Right lung (tissue), 5 donors: ENCODE results near the gene BMERB1. TPM values are rescaled to one million over a fixed set of nuclear protein-coding genes. Genes with fewer than 3 reads are reported as not detected.
"Not testable (repeated sequence)": the region's sequence is repeated elsewhere in the genome, so short reads cannot be mapped to it uniquely, and the experiment has no call there.

Experiments
- DNase-seq, 2 donors: peaks; one replicate each; pipeline ENCODE4 v3.0.0-alpha.2; 2013
- polyA plus RNA-seq, 5 donors: library from polyadenylated mRNA; unstranded; fragments of 120-200 nt; gene quantifications; one replicate each; pipeline versions ENCODE4 v1.2.1 to v1.2.3, GENCODE V29; 2013; ENCODE audit warnings: inconsistent platforms in 1 of 5, low replicate concordance in 1 of 5; ENCODE audit not compliant: insufficient read length in 5 of 5, insufficient read depth in 1 of 5

Gene BMERB1
- polyA plus RNA-seq, 5 donors = 35.0 to 42.2 (median 40.0) TPM

DNA sequence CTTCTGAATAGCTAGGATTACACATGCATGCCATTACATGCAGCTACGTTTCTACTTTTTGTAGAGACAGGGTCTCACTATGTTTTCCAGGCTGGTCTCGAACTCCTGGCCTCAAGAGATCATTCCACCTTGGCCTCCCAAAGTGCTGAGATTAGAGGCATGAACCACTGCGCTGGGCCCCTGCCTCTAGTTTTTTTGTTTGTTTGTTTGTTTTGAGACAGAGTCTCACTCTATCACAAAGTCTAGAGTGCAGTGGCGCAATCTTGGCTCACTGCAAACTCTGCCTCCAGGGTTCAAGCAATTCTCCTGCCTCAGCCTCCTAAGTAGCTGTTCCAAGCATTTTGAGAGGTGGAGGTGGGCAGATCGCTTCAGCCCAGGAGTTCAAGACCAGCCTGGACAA, 12.7 kb upstream of the BMERB1 start:
- DNase-seq = not testable (repeated sequence)

DNA sequence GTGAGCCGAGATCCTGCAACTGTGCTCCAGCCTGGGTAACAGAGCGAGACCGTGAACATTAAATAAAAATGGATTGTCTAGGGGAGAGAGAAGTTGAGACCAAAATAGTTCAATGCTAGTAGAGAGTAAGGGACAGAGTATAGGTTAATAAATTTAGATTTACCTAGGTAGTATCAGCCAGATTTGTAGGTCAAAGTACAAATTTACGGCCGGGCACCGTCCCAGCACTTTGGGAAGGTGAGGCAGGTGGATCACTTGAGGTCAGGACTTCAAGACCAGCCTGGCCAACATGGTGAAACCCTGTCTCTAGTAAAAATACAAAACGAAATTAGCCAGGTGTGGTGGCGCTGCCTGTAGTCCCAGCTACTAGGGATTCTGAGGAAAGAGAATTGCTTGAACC, 12.2 kb upstream of the BMERB1 start:
- no peak for DNase-seq

- DNase-seq = no peak
Observed at GRCh38 chr16:15425861-15426260, 8.5 kb upstream of the BMERB1 start.

DNA sequence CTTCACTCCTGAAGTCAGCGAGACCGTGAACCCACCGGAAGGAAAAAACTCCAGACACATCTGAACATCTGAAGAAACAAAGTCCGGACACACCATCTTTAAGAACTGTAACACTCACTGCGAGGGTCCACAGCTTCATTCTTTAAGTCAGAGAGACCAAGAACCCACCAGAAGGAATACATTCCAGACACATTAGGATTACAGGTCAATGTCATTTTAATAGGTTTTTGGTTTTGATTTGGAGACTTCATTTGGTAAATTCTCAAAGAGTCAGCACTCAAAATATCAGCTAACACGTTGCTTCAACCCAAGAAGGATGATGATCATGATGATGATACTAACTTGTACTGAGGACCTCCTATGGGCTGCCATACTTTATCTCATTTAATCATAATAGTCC, 7.6 kb upstream of the BMERB1 start:
- DNase-seq = peak in 1 of 2 donors; percentile 25

- DNase-seq = peak; percentile 72
Observed at GRCh38 chr16:15427648-15428239, 6.6 kb upstream of the BMERB1 start.

DNA sequence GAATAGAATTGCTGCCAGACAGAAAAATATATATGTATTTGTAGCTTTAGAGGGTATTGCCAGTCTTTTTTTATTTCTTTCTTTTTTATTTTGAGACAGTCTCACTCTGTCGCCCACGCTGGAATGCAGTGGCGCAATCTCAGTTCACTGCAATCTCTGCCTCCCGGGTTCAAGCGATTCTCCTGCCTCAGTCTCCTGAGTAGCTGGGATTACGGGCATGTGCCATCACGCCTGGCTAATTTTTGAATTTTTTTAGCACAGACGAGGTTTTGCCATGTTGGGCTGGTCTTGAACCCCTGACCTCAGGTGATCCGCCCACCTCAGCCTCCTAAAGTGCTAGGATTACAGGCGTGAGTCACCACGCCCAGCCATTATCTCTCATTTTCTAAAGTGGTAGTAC, 3.5 kb upstream of the BMERB1 start:
- DNase-seq = not testable (repeated sequence)

DNA sequence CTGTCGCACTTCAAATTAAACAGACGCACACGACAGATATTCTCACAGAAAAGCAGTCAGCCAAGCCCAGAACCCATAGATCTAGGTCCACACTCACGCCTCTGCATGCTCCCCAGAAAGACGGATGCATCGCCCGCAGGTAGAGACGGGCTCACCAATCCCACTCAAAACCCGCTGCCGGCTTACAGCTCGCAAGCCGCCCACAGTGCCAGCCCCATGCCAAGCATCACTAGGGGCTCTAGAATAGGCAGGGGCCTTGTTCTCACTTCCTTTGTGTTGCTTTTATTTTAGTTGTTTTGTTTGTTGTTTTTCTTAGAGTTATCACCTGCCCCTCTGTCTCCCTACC, 336 bp upstream of the BMERB1 start:
- DNase-seq = no peak

DNA sequence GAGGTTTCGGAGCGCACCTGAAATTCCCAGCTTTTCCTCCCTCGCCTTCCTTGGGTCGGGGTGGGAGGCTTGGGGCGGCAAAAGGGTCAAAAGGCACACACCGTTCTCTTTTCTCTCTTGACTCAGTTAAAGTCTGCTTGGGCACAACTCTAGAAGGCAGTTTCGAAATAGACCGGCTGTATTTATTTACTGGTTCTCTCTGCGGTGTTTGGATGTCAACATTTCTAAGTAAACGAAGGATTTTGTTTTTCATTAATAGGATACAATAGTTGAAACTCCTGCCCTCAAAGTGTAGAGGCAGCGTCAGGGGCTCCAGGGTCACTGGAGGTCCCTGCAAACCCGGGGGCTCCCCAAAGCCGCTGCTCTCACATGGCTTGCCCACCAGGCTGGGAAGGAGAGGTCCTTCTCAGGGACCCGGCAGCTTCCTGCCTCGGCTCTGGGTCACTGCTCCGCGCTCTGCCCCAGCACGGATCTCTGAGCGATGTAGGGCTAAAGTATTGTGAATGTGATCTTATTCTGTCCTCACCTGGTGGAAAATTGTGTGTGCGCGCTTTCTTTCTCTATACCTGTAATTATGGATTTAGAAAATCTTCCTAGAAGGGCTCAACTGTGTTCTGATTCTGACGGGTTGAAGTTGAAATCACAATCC, 952 bp downstream of the BMERB1 start:
- DNase-seq = no peak

GRCh38 chr16:15439102-15439501, 4.7 kb downstream of the BMERB1 start:
- DNase-seq = no peak

- DNase-seq = no peak
Observed at GRCh38 chr16:15439521-15439920, 5.1 kb downstream of the BMERB1 start.

GRCh38 chr16:15440852-15441251, 6.5 kb downstream of the BMERB1 start:
- DNase-seq = no peak

- not testable (repeated sequence) for DNase-seq
Observed at GRCh38 chr16:15442140-15442539, 7.8 kb downstream of the BMERB1 start.

DNA sequence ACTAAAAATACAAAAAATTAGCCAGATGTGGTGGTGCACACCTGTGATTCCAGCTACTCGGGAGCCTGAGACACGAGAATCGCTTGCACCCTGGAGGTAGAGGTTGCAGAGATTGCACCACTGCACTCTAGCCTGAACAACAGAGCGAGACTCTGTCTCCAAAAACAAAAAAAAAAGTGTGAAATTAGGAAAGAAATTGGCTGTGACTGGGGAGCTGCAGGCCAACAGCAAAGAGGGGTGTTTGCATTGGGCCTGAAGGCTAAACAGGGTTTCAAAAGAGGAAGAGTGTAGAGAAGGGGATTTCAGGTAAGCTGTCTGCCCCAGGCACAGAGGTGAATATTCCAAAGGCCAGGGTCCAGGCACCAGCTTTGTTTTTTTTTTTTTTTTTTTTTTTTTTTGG, 9.4 kb downstream of the BMERB1 start:
- no peak for DNase-seq

DNA sequence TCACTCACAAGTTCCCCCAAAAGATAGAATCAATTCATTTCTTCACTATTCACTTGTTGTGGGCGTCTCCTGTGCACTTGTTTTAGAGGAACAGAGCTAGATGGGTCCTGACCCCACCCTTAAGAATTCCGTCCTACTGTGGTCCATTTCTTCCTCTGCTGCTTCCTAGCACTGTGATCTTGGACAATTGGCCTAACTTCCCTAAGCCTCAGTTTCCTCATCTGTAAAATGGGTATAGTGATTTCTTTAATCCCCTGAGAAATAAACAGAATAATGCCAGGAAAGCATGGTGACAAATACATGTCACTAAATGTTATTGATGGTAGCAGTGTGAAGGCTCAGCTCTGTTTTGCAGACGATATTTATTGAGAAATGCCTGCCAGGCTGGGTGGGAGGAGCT, 9.9 kb downstream of the BMERB1 start:
- DNase-seq = no peak

GRCh38 chr16:15445450-15445849, 11.1 kb downstream of the BMERB1 start:
- no peak for DNase-seq

DNA sequence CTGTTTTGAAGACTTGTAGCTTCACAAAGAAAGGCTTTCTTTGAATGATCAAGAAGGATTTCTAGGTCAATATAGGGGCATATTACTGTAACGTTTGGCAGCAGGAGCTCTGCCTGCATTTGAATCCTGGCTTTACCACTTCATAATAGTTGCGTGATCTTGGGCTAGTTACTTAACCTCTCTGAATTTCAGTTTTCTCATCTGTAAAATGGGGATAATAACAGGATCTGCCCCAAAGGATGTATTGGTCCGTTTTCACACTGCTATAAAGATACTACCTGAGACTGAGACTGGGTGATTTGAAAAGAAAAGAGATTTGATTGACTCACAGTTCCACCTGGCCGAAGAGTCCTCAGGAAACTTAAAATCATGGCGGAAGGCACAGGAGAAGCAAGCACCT, 12.5 kb downstream of the BMERB1 start:
- no peak for DNase-seq

GRCh38 chr16:15450624-15451023, 16.2 kb downstream of the BMERB1 start:
- no peak for DNase-seq

DNA sequence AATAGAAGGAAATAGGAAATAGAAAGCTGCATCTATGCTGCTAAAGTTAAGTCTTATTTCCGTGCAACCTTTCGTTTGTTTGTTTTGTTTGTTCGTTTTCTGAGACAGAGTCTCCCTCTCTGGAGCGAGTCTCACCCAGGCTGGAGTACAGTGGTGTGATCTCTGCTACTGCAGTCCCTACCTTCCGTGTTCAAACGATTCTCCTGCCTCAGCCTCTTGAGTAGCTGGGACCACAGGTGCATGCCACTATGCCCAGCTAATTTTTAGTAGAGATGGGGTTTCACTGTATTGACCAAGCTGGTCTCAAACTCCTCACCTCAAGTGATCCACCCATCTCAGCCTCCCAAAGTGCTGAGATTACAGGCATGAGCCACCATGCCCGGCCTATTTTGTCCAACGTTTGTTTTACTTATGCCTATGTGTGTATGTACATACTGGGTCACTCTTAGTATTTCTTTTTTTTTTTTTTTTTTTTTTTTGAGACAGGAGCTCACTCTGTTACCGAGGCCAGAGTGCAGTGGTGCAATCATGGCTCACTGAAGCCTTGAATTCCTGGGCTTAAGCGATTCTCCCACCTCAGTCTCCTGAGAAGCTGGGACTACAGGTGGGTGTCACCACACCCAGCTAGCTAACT, 16.8 kb downstream of the BMERB1 start:
- no peak for DNase-seq

GRCh38 chr16:15452246-15452855, 18.0 kb downstream of the BMERB1 start:
- peak in 1 of 2 donors; percentile 20 for DNase-seq

- DNase-seq = not testable (repeated sequence)
Observed at GRCh38 chr16:15453296-15453695, 18.9 kb downstream of the BMERB1 start.

- DNase-seq = not testable (repeated sequence)
Observed at GRCh38 chr16:15454933-15455332, 20.5 kb downstream of the BMERB1 start.

- no peak for DNase-seq
Observed at GRCh38 chr16:15457400-15457799, 23.0 kb downstream of the BMERB1 start.

DNA sequence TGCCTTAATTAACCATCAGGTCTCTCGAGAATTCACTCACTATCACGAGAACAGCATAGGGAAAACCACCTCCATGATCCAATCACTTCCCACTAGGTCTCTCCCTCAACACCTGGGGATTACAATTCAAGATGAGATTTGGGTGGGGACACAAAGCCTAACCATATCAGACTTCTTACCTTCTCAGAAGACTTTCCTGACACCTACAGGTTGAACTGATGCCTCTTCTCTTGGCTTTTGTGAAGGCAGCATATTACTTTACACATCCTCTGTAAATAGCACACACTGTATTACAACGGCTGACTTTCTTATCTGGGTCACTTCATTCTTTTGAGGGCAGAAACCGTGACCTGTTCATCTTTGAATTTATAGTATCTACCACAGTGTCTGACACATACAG, 23.6 kb downstream of the BMERB1 start:
- no peak for DNase-seq
